OCI-LY7 (cell line): ENCODE data around the gene FMN1. TPM values are rescaled to one million over a fixed set of nuclear protein-coding genes. Genes with fewer than 3 reads are reported as not detected.

Source experiments
- BruUV-seq: library from RNA; stranded (reverse); fragments of 400-500 nt; replicated peaks from 2 replicates; lab custom pipeline; 2021; lab: Mats Ljungman, UMichigan
- CTCF ChIA-PET: fragments of 300-600 bp; sonication (Branson Sonifier 250); formaldehyde crosslinking; loops from one replicate; lab custom pipeline; 2022; ENCODE audit warnings: antibody characterized with exemption; ENCODE audit not compliant: unreplicated experiment; lab: Charles Lee
- POLR2A ChIA-PET: fragments of 300-600 bp; sonication (Branson Sonifier 250); formaldehyde crosslinking; loops from one replicate; lab custom pipeline; 2022; ENCODE audit warnings: antibody characterized with exemption; lab: Charles Lee
- DNase-seq: peaks from one replicate; pipeline ENCODE4 v3.0.0-alpha.2; 2015; ENCODE audit warnings: low spot score
- H2AFZ ChIP-seq: fragments of 200-600 bp; sonication (generic), shearing (Covaris generic); 2 replicates; pipeline ENCODE4 v1.6.1; 2014; ENCODE audit warnings: mild to moderate bottlenecking, antibody characterized with exemption, low read length, moderate library complexity
- H3K27ac ChIP-seq: fragments of 200-600 bp; sonication (generic); 2 replicates; pipeline ENCODE4 v1.5.1; 2014; ENCODE audit warnings: mixed run types, low read depth, mild to moderate bottlenecking, moderate library complexity, low read length, inconsistent platforms; ENCODE audit not compliant: poor library complexity, severe bottlenecking
- H3K36me3 ChIP-seq: fragments of 200-600 bp; sonication (generic); 2 replicates; pipeline ENCODE4 v1.6.1; 2014; ENCODE audit warnings: mild to moderate bottlenecking, antibody characterized with exemption, low read length, moderate library complexity, mixed read lengths; ENCODE audit not compliant: insufficient read depth
- H3K4me1 ChIP-seq: fragments of 200-600 bp; sonication (generic); 2 replicates; pipeline ENCODE4 v1.5.1; 2014; ENCODE audit warnings: mild to moderate bottlenecking, low read length; ENCODE audit not compliant: insufficient read depth, poor library complexity, severe bottlenecking
- H3K4me2 ChIP-seq: fragments of 200-600 bp; sonication (generic); 2 replicates; pipeline ENCODE4 v1.6.1; 2014; ENCODE audit warnings: mild to moderate bottlenecking, low read length
- H3K4me3 ChIP-seq: fragments of 200-600 bp; sonication (generic); 2 replicates; pipeline ENCODE4 v1.5.1; 2014; ENCODE audit warnings: mild to moderate bottlenecking, low read depth, low read length; ENCODE audit not compliant: poor library complexity, severe bottlenecking
- H3K79me2 ChIP-seq: fragments of 200-600 bp; sonication (generic); 2 replicates; pipeline ENCODE4 v1.6.1; 2016; ENCODE audit warnings: low read depth, mild to moderate bottlenecking, low read length, moderate library complexity, mixed read lengths; ENCODE audit not compliant: insufficient read depth
- H3K9me2 ChIP-seq: fragments of 200-600 bp; sonication (generic); 2 replicates; pipeline ENCODE4 v1.6.1; 2016; ENCODE audit warnings: mild to moderate bottlenecking, low read length, mixed read lengths; ENCODE audit not compliant: insufficient read depth
- H3K9me3 ChIP-seq: fragments of 200-600 bp; sonication (generic); 2 replicates; pipeline ENCODE4 v1.6.1; 2014; ENCODE audit warnings: mild to moderate bottlenecking, mixed run types, low read length, mixed read lengths
- H4K20me1 ChIP-seq: fragments of 200-600 bp; sonication (generic); 2 replicates; pipeline ENCODE4 v1.6.1; 2014; ENCODE audit warnings: mild to moderate bottlenecking, antibody characterized with exemption, low read length, moderate library complexity, mixed read lengths; ENCODE audit not compliant: insufficient read depth
- CTCF ChIP-seq: fragments of 200-600 bp; sonication (generic); conservative IDR thresholded peaks from 2 replicates; pipeline ENCODE4 v1.5.1; 2014; ENCODE audit warnings: mild to moderate bottlenecking, antibody characterized with exemption, low read length, moderate library complexity, mixed read lengths
- EZH2phosphoT487 ChIP-seq: fragments of 200-600 bp; sonication (generic); IDR thresholded peaks from 2 replicates; pipeline ENCODE4 v1.6.1; 2018; ENCODE audit warnings: low read depth, borderline replicate concordance, mild to moderate bottlenecking, mixed run types, antibody characterized with exemption, low read length, moderate library complexity, mixed read lengths
- intact Hi-C: fragments of 100-400 bp; cut with micrococcal nuclease; formaldehyde crosslinking; loops from one replicate; pipeline ENCODE4 v1.10.0; 2022; ENCODE audit not compliant: unreplicated experiment
- total RNA-seq, 2 experiments: library from RNA; depleted of rRNA in 1 of 2; stranded (reverse); fragments of >200 nt in 1 of 2; shearing (Covaris generic) in 1 of 2; gene quantifications; 2 replicates each; pipeline ENCODE4 v1.2.3, GENCODE V29; 2014 to 2022

FMN1 gene
- total RNA-seq, 2 experiments from 2014 or later: 3.2 to 4.2 TPM

- no peaks in the 10 kb centered on the region for H3K4me1 ChIP-seq
- no peaks in the 10 kb centered on the region for H3K9me2 ChIP-seq
- intact Hi-C loops: no loop called here
- H3K4me2 ChIP-seq: no peak overlapping the region
- H3K9me3 ChIP-seq: no peaks in the 10 kb centered on the region
- BruUV-seq: no TSS peak
- TF ChIP-seq EZH2phosphoT487 (no peak), CTCF (no peak)
- H2AFZ ChIP-seq: no peak overlapping the region
- no peaks in the 10 kb centered on the region for H3K36me3 ChIP-seq
- ChIA-PET POLR2A (interaction anchor here (0.8 to 1.7 kb wide), 2 partner anchors 11 to 70 kb away, joined by 3 read pairs; no protein-coding TSS in a partner anchor), CTCF (no interaction called here)
- H3K79me2 ChIP-seq: no peaks in the 10 kb centered on the region
- no peak for DNase-seq
- no peak overlapping the region for H3K27ac ChIP-seq
- no peaks in the 10 kb centered on the region for H4K20me1 ChIP-seq
- H3K4me3 ChIP-seq: no peak overlapping the region
Observed at GRCh38 chr15:33032053-33032452, 162.5 kb downstream of the FMN1 start.

GRCh38 chr15:33031324-33031821 is 163.1 kb downstream of the FMN1 start:
- H3K9me2 ChIP-seq: no peaks in the 10 kb centered on the region
- no TSS peak for BruUV-seq
- H3K79me2 ChIP-seq: no peaks in the 10 kb centered on the region
- H2AFZ ChIP-seq: no peak overlapping the region
- no peak for TF ChIP-seq CTCF
- no peak for TF ChIP-seq EZH2phosphoT487
- no peaks in the 10 kb centered on the region for H4K20me1 ChIP-seq
- H3K27ac ChIP-seq: no peak overlapping the region
- no peaks in the 10 kb centered on the region for H3K36me3 ChIP-seq
- ChIA-PET POLR2A (interaction anchor here (1.7 kb wide), 1 partner anchor 11 kb away, joined by 3 read pairs; no protein-coding TSS in a partner anchor), CTCF (no interaction called here)
- H3K4me3 ChIP-seq: no peak overlapping the region
- intact Hi-C loops: no loop called here
- no peaks in the 10 kb centered on the region for H3K4me1 ChIP-seq
- no peak for DNase-seq
- no peak overlapping the region for H3K4me2 ChIP-seq
- H3K9me3 ChIP-seq: no peaks in the 10 kb centered on the region

GRCh38 chr15:33030315-33030714 is 164.2 kb downstream of the FMN1 start:
- Histone ChIP-seq H3K36me3 (no peaks in the 10 kb centered on the region), H3K9me2 (no peaks in the 10 kb centered on the region), H3K4me1 (no peaks in the 10 kb centered on the region), H3K27ac (no peak overlapping the region), H2AFZ (no peak overlapping the region), H3K79me2 (no peaks in the 10 kb centered on the region), H3K4me2 (no peak overlapping the region), H3K9me3 (no peaks in the 10 kb centered on the region), H3K4me3 (no peak overlapping the region), H4K20me1 (no peaks in the 10 kb centered on the region)
- ChIA-PET POLR2A (no interaction called here), CTCF (no interaction called here)
- BruUV-seq: no TSS peak
- TF ChIP-seq EZH2phosphoT487: no peak
- no peak for TF ChIP-seq CTCF
- intact Hi-C loops: no loop called here
- DNase-seq: no peak
